GM12872 (cell line): ENCODE results near the gene C1GALT1C1L.

Source experiments
- TF ChIP-seq, protein P1 (sequence below): IDR thresholded peaks from 3 replicates; pipeline ENCODE4 v1.5.1; 2011; ENCODE audit warnings: low read depth, mild to moderate bottlenecking, low read length, moderate library complexity; ENCODE audit not compliant: insufficient read depth

Gene C1GALT1C1L

DNA sequence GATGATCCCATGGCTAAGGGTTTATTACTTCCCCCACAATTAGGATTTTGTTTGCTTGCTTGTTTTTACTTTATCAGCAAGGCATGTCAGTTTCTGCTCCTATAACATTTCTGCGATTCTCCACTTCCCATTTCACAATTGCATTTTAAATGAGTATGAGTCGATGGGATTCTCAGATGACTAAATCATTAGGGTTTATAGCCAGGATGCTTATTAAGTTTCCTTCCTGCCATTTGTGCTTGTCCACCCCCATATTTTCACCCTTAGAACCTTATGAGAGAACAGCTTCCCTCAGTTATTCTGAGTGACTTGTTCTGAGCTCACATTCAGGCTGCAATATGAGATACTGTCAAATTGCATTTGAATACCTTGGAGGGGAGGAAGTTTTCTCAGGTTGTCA lies 37.9 kb upstream of the C1GALT1C1L start:
- TF ChIP-seq, protein P1, sequence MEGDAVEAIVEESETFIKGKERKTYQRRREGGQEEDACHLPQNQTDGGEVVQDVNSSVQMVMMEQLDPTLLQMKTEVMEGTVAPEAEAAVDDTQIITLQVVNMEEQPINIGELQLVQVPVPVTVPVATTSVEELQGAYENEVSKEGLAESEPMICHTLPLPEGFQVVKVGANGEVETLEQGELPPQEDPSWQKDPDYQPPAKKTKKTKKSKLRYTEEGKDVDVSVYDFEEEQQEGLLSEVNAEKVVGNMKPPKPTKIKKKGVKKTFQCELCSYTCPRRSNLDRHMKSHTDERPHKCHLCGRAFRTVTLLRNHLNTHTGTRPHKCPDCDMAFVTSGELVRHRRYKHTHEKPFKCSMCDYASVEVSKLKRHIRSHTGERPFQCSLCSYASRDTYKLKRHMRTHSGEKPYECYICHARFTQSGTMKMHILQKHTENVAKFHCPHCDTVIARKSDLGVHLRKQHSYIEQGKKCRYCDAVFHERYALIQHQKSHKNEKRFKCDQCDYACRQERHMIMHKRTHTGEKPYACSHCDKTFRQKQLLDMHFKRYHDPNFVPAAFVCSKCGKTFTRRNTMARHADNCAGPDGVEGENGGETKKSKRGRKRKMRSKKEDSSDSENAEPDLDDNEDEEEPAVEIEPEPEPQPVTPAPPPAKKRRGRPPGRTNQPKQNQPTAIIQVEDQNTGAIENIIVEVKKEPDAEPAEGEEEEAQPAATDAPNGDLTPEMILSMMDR = no peak

DNA sequence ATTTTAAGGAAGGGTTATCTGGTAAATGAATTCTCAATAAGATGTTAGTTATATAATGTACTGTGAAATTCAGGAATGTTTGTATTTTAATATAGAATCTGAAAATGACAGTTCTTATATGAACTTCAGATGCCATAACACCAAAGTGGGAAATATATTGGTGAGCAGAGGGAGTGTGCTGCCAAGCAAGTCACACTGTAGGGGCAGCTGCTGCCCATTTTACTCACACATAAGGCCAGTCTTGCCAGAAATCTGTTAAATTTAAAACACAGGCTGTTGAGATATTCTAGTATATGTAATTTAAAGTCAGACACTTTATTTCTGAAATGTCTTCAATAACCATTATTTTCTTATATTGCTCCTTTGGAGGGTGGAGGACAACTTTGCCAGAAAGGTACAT lies 34.6 kb upstream of the C1GALT1C1L start:
- TF ChIP-seq, protein P1 = no peak

DNA sequence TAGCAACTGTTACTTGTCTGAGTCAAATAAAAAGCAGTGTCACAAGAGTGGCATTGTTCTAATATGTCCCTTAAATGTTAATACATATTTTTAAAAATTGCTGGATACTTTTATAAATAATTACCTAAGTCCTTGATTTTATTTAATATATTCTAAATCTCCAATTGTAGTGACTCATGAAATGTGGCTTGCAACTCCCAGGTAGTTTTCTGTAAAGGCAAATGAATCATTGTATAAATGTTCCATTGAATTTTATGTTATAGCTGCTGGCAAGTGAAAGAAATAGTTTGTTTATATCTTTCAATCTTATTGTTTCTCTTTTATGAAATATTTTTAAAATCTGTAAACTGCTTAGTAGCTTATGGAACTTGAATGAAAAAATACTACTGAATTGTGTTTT lies 32.7 kb upstream of the C1GALT1C1L start:
- TF ChIP-seq, protein P1 = no peak

DNA sequence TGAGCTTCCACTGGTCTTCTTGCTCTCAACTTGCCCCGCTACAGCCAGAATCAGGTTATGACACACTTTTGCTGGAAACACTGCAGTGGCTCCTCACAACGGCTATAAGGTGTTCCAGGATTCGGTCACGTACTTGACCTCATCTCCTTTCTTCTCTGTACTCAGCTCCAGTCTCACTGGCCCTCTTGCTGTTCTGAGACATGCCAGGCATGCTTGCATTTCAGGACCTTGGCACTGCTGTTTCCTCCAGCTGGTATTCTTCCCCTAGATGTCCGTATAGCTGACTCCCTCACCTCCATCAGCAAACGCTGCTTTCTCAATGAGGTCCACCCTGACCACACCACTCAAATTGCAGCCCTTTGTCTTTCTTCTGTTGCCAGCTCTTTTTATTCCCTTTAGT lies 31.9 kb upstream of the C1GALT1C1L start:
- TF ChIP-seq, protein P1 = no peak

DNA sequence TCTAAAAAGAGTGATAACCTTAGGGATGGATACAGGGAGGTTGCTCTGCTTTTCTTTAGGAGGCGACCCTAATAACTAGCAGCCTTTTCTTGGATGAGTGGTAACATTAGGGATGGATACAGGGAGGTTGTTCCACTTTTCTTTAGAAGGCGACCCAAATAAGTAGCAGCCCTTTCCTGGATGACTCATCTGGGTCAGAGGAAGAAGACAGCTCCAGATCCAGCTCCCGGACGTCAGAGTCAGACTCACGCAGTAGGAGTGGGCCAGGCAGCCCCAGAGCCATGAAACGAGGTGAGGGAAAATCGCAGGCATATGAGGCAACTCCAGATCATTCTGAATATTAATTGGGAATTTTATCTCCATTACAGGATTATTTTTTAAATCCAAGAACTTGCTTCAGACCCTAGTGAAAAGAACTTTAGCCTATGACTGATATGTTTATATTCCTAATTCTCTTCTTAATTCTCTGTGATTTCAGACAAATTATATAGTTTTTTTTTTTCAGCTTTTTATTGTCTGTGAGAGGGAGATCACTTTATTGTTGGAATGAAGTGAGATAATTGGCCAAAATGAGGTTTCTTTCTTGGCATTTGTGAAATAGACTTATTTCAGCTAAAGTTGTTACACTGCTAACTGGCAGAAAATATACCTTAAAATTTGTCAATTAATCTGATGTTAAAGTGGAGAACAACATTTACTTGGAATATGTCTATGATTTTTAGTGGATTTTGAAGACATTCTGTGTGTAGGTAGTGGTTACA lies 31.2 kb upstream of the C1GALT1C1L start:
- TF ChIP-seq, protein P1 = no peak

DNA sequence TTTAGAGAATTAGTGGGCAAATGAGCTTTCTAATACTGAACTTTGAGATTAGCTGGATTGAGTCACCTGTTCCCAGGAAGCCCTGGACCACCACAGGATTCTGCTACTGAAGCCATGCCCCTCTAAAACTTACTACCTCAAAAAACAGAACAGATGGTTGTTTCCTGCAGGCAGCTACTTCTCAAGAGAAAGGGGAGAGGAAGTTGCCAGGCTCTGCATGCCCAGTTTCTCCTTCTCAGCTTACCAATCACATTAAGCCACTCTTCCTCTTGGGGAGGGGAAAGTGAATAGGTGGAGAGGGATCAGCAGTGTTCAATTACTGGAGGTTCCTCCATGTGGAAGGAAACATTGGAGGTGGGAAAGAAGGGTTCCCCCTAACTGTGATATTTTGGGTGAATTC lies 24.9 kb upstream of the C1GALT1C1L start:
- TF ChIP-seq, protein P1 = no peak

DNA sequence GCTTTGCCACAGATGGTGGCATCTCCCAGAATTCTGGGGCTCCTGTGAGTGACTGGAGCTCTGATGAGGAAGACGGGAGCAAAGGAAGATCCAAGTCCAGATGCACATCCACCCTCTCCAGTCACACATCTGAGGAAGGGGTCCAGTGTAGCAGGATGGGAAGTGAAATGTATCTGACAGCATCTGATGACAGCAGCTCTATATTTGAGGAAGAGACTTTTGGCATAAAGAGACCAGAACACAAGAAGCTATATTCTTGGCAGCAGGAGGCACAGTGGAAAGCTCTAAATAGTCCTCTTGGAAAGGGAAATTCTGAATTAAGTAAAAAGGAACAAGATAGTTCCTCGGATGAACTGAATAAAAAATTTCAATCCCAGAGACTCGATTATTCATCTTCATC lies 23.5 kb upstream of the C1GALT1C1L start:
- TF ChIP-seq, protein P1 = no peak
